GM23338 (cell line): ENCODE measurements around the gene LTBP2. TPM values are rescaled to one million over a fixed set of nuclear protein-coding genes. Genes with fewer than 3 reads are reported as not detected.

Experiments used
- ATAC-seq: fragments of 200-7000 bp; cut with Tn5 transposase; 3 replicates; pipeline ENCODE4 v1.9.1; 2020
- DNase-seq: peaks from one replicate; pipeline ENCODE4 v3.0.0-alpha.2; 2015; ENCODE audit warnings: low spot score
- H2AFZ ChIP-seq: fragments of 200-600 bp; sonication (generic); 2 replicates; pipeline ENCODE4 v1.8.0; 2016; ENCODE audit warnings: antibody characterized with exemption, mild to moderate bottlenecking, moderate library complexity
- H3F3A ChIP-seq: fragments of 200-600 bp; sonication (generic); replicated peaks from 2 replicates; pipeline ENCODE4 v1.8.0; 2017; ENCODE audit warnings: antibody characterized with exemption, mixed run types, low read depth
- H3K27ac ChIP-seq: fragments of 200-600 bp; sonication (generic); 2 replicates; pipeline ENCODE4 v1.6.1; 2016; ENCODE audit warnings: low read depth
- H3K27me3 ChIP-seq: fragments of 200-600 bp; sonication (generic); 2 replicates; pipeline ENCODE4 v1.8.0; 2016; ENCODE audit warnings: mild to moderate bottlenecking, mixed run types, moderate library complexity; ENCODE audit not compliant: insufficient read depth
- H3K36me3 ChIP-seq: fragments of 200-600 bp; sonication (generic); 2 replicates; pipeline ENCODE4 v1.8.0; 2016; ENCODE audit warnings: mild to moderate bottlenecking; ENCODE audit not compliant: insufficient read depth
- H3K4me1 ChIP-seq: fragments of 200-600 bp; sonication (generic); 2 replicates; pipeline ENCODE4 v1.8.0; 2016; ENCODE audit warnings: mild to moderate bottlenecking, moderate library complexity; ENCODE audit not compliant: insufficient read depth
- H3K4me2 ChIP-seq: fragments of 200-600 bp; sonication (generic); 2 replicates; pipeline ENCODE4 v1.7.1; 2017; ENCODE audit warnings: mixed run types
- H3K4me3 ChIP-seq: fragments of 200-600 bp; sonication (generic); 2 replicates; pipeline ENCODE4 v1.6.1; 2016; ENCODE audit warnings: mixed run types
- H3K79me2 ChIP-seq: fragments of 200-600 bp; sonication (generic); replicated peaks from 2 replicates; pipeline ENCODE4 v1.8.0; 2017; ENCODE audit warnings: mild to moderate bottlenecking; ENCODE audit not compliant: insufficient read depth
- H3K9me2 ChIP-seq: fragments of 200-600 bp; sonication (generic); 2 replicates; pipeline ENCODE4 v1.8.0; 2017; ENCODE audit not compliant: insufficient read depth
- H4K20me1 ChIP-seq: fragments of 200-600 bp; sonication (generic); replicated peaks from 2 replicates; pipeline ENCODE4 v1.8.0; 2017; ENCODE audit warnings: mild to moderate bottlenecking; ENCODE audit not compliant: insufficient read depth
- H3K27ac Mint-ChIP-seq: 2 replicates; pipeline ENCODE4 v1.8.0; 2020; ENCODE audit warnings: inconsistent platforms, mild to moderate bottlenecking, moderate library complexity, mixed read lengths
- H3K27me3 Mint-ChIP-seq: 3 replicates; pipeline ENCODE4 v1.8.0; 2022; ENCODE audit warnings: low read depth, mild to moderate bottlenecking, moderate library complexity, mixed read lengths, inconsistent platforms; ENCODE audit not compliant: insufficient read depth, poor library complexity
- H3K36me3 Mint-ChIP-seq: 3 replicates; pipeline ENCODE4 v1.8.0; 2021; ENCODE audit warnings: low read depth, mild to moderate bottlenecking, inconsistent platforms, moderate library complexity, mixed read lengths
- H3K4me1 Mint-ChIP-seq: 3 replicates; pipeline ENCODE4 v1.8.0; 2020; ENCODE audit warnings: mild to moderate bottlenecking, inconsistent platforms, mixed read lengths
- H3K4me3 Mint-ChIP-seq: 3 replicates; pipeline ENCODE4 v1.8.0; 2021; ENCODE audit warnings: moderate library complexity, mild to moderate bottlenecking, inconsistent platforms, mixed read lengths
- H3K9me3 Mint-ChIP-seq: 3 replicates; pipeline ENCODE4 v1.8.0; 2020; ENCODE audit warnings: moderate library complexity, mild to moderate bottlenecking, inconsistent platforms, mixed read lengths
- CREB1 ChIP-seq: fragments of 250-450 bp; sonication (Bioruptor Pico); IDR thresholded peaks from 2 replicates; pipeline ENCODE4 v1.5.0; 2020; ENCODE audit warnings: low read depth, mild to moderate bottlenecking, moderate library complexity
- EZH2 ChIP-seq: fragments of 200-600 bp; sonication (generic); IDR thresholded peaks from one replicate; pipeline ENCODE4 v1.8.0; 2017; ENCODE audit warnings: antibody characterized with exemption, mild to moderate bottlenecking, low read depth; ENCODE audit not compliant: unreplicated experiment
- EZH2phosphoT487 ChIP-seq: fragments of 200-600 bp; sonication (generic); IDR thresholded peaks from one replicate; pipeline ENCODE4 v1.8.1; 2018; ENCODE audit warnings: antibody characterized with exemption; ENCODE audit not compliant: unreplicated experiment
- NANOG ChIP-seq: IDR thresholded peaks from 2 replicates; pipeline ENCODE4 v1.6.1; 2016; ENCODE audit warnings: antibody characterized with exemption, borderline replicate concordance
- STAT1 ChIP-seq: IDR thresholded peaks from one replicate; pipeline ENCODE4 v1.6.1; 2016; ENCODE audit warnings: antibody characterized with exemption; ENCODE audit not compliant: unreplicated experiment
- ZNF114 ChIP-seq: fragments of 250-450 bp; sonication (Bioruptor Pico); IDR thresholded peaks from 2 replicates; pipeline ENCODE4 v1.5.0; 2020; ENCODE audit warnings: mild to moderate bottlenecking, moderate library complexity
- polyA plus RNA-seq: library from polyadenylated mRNA; unstranded; fragments of >200 nt; fragmentation: Nextera tagmentation; extraction: Ambion mirVana; gene quantifications from 2 replicates; pipeline ENCODE4 v1.2.1, GENCODE V29; 2016
- total RNA-seq: library from RNA; depleted of rRNA; stranded (reverse); fragments of >200 nt; shearing (Covaris generic); gene quantifications from 2 replicates; pipeline ENCODE4 v1.2.3, GENCODE V29; 2014
- TF ChIP-seq, protein P1 (sequence below): fragments of 250-450 bp; sonication (Bioruptor Pico); IDR thresholded peaks from 2 replicates; pipeline ENCODE4 v1.5.0; 2020; ENCODE audit warnings: mild to moderate bottlenecking, moderate library complexity
- TF ChIP-seq, protein P2 (sequence below): IDR thresholded peaks from one replicate; pipeline ENCODE4 v1.6.1; 2018; ENCODE audit warnings: antibody characterized with exemption; ENCODE audit not compliant: unreplicated experiment

The LTBP2 gene
- total and polyA plus RNA-seq, 2 experiments from 2014 or later, result 0.27 to 0.49 TPM

DNA sequence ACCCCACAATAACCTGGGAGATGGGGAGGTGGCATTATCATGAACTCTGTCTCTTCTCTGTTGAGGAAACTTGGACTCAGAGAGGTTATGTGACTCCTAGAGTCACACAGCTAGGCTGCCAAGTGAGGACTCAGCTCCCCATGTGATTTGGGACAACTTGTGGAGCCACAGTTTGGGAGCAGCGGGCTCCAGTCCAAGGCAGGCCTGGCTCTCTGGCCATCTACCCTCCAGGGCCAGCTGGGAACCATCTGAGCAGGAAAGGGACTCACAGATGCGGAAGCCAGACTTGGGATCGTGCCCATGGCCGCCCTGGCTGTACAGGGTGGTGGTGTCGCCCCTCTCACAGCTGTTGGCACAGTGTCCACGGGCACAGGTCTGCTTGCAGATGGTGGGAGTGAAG, 59.4 kb downstream of the LTBP2 start:
- no peak for DNase-seq
- TF ChIP-seq EZH2 (no peak), STAT1 (no peak), CREB1 (CRISPR knock-in tag) (no peak), EZH2phosphoT487 (no peak), NANOG (no peak), ZNF114 (CRISPR knock-in tag) (no peak)
- TF ChIP-seq, protein P1, sequence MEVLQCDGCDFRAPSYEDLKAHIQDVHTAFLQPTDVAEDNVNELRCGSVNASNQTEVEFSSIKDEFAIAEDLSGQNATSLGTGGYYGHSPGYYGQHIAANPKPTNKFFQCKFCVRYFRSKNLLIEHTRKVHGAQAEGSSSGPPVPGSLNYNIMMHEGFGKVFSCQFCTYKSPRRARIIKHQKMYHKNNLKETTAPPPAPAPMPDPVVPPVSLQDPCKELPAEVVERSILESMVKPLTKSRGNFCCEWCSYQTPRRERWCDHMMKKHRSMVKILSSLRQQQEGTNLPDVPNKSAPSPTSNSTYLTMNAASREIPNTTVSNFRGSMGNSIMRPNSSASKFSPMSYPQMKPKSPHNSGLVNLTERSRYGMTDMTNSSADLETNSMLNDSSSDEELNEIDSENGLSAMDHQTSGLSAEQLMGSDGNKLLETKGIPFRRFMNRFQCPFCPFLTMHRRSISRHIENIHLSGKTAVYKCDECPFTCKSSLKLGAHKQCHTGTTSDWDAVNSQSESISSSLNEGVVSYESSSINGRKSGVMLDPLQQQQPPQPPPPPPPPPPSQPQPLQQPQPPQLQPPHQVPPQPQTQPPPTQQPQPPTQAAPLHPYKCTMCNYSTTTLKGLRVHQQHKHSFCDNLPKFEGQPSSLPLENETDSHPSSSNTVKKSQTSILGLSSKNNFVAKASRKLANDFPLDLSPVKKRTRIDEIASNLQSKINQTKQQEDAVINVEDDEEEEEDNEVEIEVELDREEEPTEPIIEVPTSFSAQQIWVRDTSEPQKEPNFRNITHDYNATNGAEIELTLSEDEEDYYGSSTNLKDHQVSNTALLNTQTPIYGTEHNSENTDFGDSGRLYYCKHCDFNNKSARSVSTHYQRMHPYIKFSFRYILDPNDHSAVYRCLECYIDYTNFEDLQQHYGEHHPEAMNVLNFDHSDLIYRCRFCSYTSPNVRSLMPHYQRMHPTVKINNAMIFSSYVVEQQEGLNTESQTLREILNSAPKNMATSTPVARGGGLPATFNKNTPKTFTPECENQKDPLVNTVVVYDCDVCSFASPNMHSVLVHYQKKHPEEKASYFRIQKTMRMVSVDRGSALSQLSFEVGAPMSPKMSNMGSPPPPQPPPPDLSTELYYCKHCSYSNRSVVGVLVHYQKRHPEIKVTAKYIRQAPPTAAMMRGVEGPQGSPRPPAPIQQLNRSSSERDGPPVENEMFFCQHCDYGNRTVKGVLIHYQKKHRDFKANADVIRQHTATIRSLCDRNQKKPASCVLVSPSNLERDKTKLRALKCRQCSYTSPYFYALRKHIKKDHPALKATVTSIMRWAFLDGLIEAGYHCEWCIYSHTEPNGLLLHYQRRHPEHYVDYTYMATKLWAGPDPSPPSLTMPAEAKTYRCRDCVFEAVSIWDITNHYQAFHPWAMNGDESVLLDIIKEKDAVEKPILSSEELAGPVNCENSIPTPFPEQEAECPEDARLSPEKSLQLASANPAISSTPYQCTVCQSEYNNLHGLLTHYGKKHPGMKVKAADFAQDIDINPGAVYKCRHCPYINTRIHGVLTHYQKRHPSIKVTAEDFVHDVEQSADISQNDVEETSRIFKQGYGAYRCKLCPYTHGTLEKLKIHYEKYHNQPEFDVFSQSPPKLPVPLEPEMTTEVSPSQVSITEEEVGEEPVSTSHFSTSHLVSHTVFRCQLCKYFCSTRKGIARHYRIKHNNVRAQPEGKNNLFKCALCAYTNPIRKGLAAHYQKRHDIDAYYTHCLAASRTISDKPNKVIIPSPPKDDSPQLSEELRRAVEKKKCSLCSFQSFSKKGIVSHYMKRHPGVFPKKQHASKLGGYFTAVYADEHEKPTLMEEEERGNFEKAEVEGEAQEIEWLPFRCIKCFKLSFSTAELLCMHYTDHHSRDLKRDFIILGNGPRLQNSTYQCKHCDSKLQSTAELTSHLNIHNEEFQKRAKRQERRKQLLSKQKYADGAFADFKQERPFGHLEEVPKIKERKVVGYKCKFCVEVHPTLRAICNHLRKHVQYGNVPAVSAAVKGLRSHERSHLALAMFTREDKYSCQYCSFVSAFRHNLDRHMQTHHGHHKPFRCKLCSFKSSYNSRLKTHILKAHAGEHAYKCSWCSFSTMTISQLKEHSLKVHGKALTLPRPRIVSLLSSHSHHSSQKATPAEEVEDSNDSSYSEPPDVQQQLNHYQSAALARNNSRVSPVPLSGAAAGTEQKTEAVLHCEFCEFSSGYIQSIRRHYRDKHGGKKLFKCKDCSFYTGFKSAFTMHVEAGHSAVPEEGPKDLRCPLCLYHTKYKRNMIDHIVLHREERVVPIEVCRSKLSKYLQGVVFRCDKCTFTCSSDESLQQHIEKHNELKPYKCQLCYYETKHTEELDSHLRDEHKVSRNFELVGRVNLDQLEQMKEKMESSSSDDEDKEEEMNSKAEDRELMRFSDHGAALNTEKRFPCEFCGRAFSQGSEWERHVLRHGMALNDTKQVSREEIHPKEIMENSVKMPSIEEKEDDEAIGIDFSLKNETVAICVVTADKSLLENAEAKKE (CRISPR knock-in tag), result no peak
- TF ChIP-seq, protein P2, sequence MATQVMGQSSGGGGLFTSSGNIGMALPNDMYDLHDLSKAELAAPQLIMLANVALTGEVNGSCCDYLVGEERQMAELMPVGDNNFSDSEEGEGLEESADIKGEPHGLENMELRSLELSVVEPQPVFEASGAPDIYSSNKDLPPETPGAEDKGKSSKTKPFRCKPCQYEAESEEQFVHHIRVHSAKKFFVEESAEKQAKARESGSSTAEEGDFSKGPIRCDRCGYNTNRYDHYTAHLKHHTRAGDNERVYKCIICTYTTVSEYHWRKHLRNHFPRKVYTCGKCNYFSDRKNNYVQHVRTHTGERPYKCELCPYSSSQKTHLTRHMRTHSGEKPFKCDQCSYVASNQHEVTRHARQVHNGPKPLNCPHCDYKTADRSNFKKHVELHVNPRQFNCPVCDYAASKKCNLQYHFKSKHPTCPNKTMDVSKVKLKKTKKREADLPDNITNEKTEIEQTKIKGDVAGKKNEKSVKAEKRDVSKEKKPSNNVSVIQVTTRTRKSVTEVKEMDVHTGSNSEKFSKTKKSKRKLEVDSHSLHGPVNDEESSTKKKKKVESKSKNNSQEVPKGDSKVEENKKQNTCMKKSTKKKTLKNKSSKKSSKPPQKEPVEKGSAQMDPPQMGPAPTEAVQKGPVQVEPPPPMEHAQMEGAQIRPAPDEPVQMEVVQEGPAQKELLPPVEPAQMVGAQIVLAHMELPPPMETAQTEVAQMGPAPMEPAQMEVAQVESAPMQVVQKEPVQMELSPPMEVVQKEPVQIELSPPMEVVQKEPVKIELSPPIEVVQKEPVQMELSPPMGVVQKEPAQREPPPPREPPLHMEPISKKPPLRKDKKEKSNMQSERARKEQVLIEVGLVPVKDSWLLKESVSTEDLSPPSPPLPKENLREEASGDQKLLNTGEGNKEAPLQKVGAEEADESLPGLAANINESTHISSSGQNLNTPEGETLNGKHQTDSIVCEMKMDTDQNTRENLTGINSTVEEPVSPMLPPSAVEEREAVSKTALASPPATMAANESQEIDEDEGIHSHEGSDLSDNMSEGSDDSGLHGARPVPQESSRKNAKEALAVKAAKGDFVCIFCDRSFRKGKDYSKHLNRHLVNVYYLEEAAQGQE, result no peak
- Histone ChIP-seq H3K4me1 (peaks cover 5% of the 10 kb centered on the region), H3K9me2 (no peaks in the 10 kb centered on the region), H3F3A (no peaks in the 10 kb centered on the region), H3K4me3 (no peak overlapping the region), H3K27ac (no peak overlapping the region), H4K20me1 (no peaks in the 10 kb centered on the region), H3K27me3 (no peaks in the 10 kb centered on the region), H2AFZ (no peak overlapping the region), H3K36me3 (no peaks in the 10 kb centered on the region), H3K79me2 (no peaks in the 10 kb centered on the region), H3K4me2 (no peak overlapping the region)
- H3K9me3 Mint-ChIP-seq, result no peaks in the 10 kb centered on the region
- peaks cover 9% of the 10 kb centered on the region for H3K27me3 Mint-ChIP-seq
- no peak overlapping the region for H3K4me3 Mint-ChIP-seq
- ATAC-seq, result no peak
- H3K27ac Mint-ChIP-seq, result no peak overlapping the region
- H3K36me3 Mint-ChIP-seq, result no peaks in the 10 kb centered on the region
- H3K4me1 Mint-ChIP-seq, result peaks cover 12% of the 10 kb centered on the region
